HG02623 (cell line): ENCODE measurements around the gene DMRTB1.
"Not testable (repeated sequence)": the region's sequence is repeated elsewhere in the genome, so short reads cannot be mapped to it uniquely, and the experiment has no call there.

Experiments
- ATAC-seq: cut with Tn5 transposase; IDR thresholded peaks from one replicate; pipeline ENCODE4 v1.9.1; 2021; ENCODE audit warnings: moderate library complexity; ENCODE audit not compliant: unreplicated experiment

The DMRTB1 gene

GRCh38 chr1:53434405-53435007 lies 24.7 kb upstream of the DMRTB1 start:
- not testable (repeated sequence) for ATAC-seq

DNA sequence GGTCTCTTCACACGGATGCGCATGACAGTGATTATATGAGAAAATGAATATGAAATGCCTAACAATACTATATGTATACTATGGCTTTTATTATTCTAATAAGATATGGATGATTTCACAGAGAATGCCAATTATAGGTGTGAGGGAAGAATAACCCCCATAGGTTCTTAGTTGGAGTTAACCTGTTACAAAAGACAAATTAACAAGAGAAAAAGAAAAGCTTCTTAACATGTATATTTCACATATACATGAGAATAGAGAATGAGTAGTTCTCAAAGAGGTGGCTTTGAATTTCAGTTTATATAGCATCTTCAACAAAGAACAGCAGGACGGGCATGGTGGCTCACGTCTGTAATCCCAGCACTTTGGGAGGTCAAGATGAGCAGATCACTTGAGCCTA lies 24.0 kb upstream of the DMRTB1 start:
- ATAC-seq: no peak

DNA sequence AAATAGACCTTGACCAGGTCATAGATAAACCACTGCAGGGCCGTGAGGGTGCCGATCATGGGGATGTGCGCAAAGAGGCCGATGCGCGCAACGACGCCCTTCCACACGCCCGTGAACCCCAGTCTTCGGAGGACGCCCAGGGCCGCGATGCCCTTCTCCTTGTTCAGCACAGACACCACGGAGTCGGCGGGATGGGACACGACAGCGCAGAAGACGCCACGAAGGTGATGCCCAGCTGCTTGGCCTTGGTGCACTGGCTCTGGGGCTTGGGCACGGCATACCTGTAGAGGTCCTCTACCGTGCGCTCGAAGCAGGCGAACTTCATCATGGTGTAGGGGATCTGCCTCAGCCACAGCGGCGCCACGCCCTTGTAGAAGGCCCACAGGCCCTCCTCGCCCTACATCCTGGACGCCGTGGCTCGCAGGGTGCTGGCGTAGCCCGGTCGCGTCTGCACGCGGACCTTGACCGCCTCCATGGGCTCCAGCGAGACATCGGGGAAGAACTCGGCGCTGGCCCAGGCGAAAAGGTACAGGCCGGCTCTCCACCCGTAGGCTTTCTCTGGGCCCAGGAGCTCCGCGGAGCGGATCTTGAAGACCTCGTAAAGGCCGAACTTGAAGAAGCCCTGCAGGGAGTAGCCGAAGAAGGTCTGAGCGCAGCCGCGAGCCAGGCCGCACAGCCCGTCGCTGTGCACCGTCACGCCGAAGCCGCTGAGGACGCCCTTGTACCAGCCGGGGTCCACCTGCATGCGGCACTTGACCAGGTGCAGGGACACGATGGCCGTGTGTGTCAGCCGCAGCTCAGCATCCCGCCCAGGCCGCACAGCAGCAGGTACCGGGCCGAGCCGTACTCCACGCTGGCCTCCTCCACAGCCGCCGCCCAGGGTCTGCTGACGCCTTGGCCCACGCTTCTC lies 20.5 kb upstream of the DMRTB1 start:
- ATAC-seq: no peak

DNA sequence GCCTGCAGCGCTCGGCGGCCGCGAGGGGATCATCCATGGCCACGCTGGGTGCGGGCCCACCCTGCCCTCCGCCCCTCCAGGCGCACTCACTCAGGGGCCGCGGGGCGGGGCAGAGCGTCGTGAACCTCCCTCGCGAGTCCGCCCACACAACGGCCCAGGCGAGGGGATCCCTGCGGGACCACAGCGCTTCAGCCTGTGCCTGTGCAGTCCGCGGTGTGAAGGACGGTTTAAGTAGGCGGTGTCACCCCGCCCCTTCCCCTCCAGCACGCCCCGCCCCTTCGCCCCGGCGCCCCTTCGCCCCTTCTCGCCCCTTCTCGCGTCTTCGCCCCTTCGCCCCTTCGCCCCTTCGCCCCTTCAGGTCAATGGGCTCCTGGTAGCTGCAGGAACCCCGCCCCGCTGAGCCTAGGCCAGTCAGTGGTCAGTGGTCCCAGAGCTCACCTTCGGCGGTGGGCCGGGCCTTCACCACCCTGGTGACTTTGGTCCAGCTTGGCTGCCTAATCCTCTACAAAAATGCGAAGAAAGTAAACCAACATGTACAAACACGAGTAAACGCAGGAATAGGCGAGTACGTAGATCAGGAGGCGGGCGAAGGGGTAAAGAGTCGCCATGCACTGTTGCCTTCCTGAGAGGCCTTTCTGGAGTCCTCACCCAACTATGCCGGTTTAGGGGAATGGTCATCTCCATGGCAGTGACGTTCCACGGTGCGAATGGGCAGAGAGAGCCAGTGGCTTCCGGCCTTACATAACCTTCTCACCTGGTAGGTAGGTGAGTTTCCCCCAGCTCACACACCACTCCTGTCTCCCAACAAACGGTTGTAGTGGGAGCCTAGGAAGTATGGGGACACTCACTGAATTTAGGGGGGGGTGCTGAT lies 19.6 kb upstream of the DMRTB1 start:
- no peak for ATAC-seq

GRCh38 chr1:53440633-53441032 lies 18.6 kb upstream of the DMRTB1 start:
- ATAC-seq: no peak

DNA sequence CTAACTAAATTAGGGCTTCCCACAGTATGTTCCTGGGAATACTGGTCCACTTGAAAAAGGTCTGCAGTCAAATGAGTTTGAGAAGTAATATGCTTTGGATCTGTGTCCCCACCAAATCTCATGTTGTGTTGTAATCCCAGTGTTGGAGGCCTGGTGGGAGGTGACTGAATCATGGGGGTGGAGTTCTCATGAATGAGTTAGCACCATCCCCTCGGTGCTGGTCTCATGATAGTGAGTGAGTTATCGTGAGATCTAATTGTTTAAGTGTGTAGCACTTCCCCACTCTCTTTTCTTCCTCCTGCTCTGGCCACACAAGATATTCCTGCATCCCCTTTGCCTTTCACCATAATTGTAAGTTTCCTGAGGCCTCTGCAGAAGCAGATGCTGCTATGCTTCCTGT lies 16.9 kb upstream of the DMRTB1 start:
- ATAC-seq: no peak

GRCh38 chr1:53446051-53446450 lies 13.1 kb upstream of the DMRTB1 start:
- ATAC-seq: no peak

- no peak for ATAC-seq
These were observed 11.8 kb upstream of the DMRTB1 start for GRCh38 chr1:53447413-53447812.

GRCh38 chr1:53448241-53448841 lies 10.9 kb upstream of the DMRTB1 start:
- ATAC-seq: no peak

- no peak for ATAC-seq
These were observed 10.2 kb upstream of the DMRTB1 start for GRCh38 chr1:53449021-53449420.

- no peak for ATAC-seq
These were observed 9.5 kb upstream of the DMRTB1 start for GRCh38 chr1:53449693-53450092.

DNA sequence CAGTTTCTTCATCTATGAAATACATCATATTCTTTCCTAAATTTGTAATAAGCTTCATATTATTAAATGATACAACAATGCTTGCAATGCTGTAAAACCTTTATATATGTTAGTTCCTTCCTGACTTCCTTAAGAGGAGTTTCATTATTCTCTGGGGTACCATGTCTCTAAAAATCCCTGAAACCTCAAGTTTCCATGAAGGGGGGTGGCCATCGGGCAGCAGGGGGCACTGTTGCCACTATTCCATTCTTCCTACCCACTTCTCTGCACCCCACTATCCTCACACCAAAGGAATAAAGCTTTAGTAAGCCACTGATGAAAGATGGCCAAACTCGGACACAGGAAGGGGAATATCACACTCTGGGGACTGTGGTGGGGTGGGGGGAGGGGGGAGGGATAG lies 9.0 kb upstream of the DMRTB1 start:
- no peak for ATAC-seq

- no peak for ATAC-seq
These were observed 5.2 kb upstream of the DMRTB1 start for GRCh38 chr1:53454019-53454418.

DNA sequence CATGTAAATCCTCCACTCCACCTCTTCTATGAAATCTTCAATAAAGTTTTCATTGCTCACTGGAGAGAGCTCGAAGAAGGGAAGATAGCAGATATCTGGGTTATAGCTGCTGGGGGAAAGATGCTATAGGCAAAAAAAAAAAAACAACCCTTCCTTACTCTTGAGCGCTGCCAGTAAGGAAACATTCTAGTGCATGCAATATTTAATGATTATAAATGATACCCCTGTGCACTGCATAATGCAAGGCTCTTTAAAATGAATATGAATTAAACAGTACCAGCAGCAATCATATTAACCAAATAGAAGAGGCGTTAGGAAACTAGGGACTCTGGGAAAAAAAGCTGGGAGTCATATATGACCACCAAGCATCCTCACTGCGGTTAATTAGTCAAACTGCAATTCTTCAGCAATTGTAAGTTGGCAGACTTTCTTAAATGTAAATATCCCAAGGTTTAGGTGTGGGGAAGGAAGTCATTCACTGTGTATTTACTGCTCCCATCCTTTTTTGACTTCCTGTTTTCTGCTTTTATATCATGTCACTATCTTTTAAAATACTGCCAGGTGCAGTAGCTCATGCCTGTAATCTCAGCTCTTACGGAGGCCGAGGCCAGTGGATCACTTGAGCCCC lies 3.7 kb upstream of the DMRTB1 start:
- no peak for ATAC-seq

DNA sequence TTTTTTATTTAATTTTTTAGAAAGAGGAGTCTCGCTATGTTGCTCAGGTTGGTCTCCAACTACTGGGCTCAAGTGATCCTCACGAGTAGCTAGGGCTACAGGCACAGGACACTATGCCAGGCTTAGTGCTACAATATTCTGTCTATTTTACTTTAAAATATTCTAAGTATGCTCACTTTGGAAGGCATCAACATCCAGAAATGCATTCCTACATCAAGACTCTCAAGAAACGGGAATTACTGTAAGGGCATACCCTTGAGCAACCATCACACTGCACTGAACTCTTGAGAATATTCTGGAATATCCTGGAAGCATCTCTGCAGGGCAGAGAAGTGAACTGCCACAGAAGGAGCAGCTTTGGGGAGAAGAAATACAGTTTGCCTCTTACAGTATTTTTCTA lies 565 bp upstream of the DMRTB1 start:
- no peak for ATAC-seq

DNA sequence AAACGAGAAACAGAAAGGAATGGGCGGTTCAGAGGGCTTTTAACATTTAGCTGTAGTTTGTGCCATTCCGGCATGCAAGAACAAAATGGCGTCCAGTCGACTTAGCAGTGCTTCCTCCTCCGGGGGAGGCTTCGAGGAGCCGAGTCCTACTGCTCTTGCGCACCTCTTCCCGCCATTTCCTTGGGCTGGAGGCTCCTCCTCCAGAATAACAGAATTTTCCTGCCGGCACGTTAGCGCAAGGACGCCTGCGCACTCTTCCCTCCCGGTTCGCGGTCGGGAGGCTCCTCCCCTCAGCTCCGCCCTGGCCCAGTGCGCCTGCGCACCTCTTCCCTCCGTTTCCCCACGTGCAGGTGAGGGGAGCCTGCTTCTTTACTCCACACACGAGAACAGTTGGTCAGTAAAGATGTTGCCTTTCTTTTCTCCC lies 1.0 kb downstream of the DMRTB1 start:
- ATAC-seq: no peak

DNA sequence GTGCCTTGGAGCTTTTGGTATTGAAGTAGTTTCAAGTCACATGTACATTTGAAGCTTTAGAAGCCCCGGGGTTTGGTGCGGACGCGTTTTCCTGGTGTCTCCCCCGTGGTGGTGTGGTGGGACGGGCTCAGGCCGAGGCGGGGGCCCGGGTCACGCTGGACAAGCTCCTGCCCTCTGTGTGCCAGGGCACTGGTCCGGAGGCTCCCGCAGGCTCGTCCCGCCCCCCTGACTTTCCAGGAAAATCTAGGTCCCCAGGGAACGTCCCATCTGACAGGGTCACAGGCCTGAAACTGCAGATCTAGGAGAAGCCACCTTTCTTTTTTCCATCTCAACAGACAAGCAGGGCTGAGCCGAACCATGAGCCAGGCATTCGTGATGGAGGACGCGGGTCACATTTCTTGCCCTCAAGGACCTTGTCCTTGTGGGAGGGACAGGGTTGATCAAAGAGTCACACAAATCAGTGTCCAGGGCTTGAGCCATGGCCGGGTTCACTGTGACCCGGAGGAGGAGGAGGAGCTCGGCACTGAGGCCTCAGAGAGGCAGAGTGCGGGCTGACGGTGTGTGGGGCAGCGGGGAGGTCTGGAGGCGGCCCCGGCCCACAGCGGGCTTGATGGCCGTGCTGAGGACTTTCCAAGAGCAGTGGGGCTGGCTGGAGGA lies 1.6 kb downstream of the DMRTB1 start:
- no peak for ATAC-seq

- ATAC-seq: no peak
These were observed 2.3 kb downstream of the DMRTB1 start for GRCh38 chr1:53461323-53462044.

GRCh38 chr1:53462193-53462592 lies 3.0 kb downstream of the DMRTB1 start:
- no peak for ATAC-seq
